Peyer's patch (tissue), 4 donors: ENCODE results near the gene GJB5. TPM values are rescaled to one million over a fixed set of nuclear protein-coding genes. Genes with fewer than 3 reads are reported as not detected.

Source experiments
- DNase-seq, 3 donors: peaks; one replicate each; pipeline ENCODE4 v3.0.0-alpha.2; 2017 to 2019
- H3K27ac ChIP-seq, 4 donors: fragments of 200-600 bp; sonication (generic); one replicate each; pipeline ENCODE4 v1.5.1; 2016 to 2019
- H3K27me3 ChIP-seq, 2 donors: fragments of 200-600 bp; sonication (generic); one replicate each; pipeline ENCODE4 v1.5.1; 2019
- H3K36me3 ChIP-seq, 3 donors: fragments of 200-600 bp; sonication (generic); one replicate each; pipeline ENCODE4 v1.5.1; 2016 to 2019
- H3K4me1 ChIP-seq, 4 donors: fragments of 200-600 bp; sonication (generic); one replicate each; pipeline ENCODE4 v1.5.1; 2016 to 2019
- H3K4me3 ChIP-seq, 4 donors: fragments of 200-600 bp; sonication (generic); 1 replicate in 3 of 4; 2 replicates in 1 of 4; pipeline ENCODE4 v1.5.1; 2016 to 2019; ENCODE audit warnings: mild to moderate bottlenecking in 1 of 4
- H3K9me3 ChIP-seq, 4 donors: fragments of 200-600 bp; sonication (generic); one replicate each; pipeline ENCODE4 v1.5.1; 2016 to 2019; ENCODE audit warnings: mild to moderate bottlenecking in 1 of 4
- POLR2A ChIP-seq, 2 donors: fragments of 450-650 bp; IDR thresholded peaks; one replicate each; pipeline ENCODE4 v1.5.1; 2017; ENCODE audit warnings: antibody characterized with exemption in 2 of 2, mild to moderate bottlenecking in 2 of 2, moderate library complexity in 2 of 2
- total RNA-seq, 4 donors: library from RNA; depleted of rRNA; stranded (reverse); fragments of >200 nt; gene quantifications; one replicate each; pipeline ENCODE4 v1.1.0, GENCODE V29; 2016
- TF ChIP-seq, protein P1 (sequence below), 6 experiments: fragments of 450-650 bp in 4 of 6; fragments of 200-600 bp in 2 of 6; sonication (generic) in 1 of 6; IDR thresholded peaks; one replicate each; pipeline ENCODE4 v1.5.1; 2017 to 2019; ENCODE audit warnings: antibody characterized with exemption in 6 of 6, mild to moderate bottlenecking in 3 of 6, moderate library complexity in 1 of 6

Gene GJB5
- total RNA-seq, 4 donors from 2014 or later: not detected

DNA sequence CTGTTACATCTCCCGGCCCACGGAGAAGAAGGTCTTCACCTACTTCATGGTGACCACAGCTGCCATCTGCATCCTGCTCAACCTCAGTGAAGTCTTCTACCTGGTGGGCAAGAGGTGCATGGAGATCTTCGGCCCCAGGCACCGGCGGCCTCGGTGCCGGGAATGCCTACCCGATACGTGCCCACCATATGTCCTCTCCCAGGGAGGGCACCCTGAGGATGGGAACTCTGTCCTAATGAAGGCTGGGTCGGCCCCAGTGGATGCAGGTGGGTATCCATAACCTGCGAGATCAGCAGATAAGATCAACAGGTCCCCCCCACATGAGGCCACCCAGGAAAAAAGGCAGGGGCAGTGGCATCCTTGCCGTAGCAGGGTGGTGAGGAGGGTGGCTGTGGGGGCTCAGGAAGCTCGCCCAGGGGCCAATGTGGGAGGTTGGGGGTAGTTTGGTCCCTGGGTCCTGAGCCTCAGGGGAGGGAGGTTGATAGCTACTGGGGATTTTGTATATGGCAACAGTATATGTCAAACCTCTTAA, 7.0 kb downstream of the GJB5 start:
- Histone ChIP-seq H3K4me3 (no peak overlapping the region), H3K27ac (no peak overlapping the region), H3K9me3 (no peaks in the 10 kb centered on the region), H3K36me3 (no peaks in the 10 kb centered on the region), H3K27me3 (no peaks in the 10 kb centered on the region), H3K4me1 (no peaks in the 10 kb centered on the region)
- DNase-seq: no peak
- TF ChIP-seq, protein P1, sequence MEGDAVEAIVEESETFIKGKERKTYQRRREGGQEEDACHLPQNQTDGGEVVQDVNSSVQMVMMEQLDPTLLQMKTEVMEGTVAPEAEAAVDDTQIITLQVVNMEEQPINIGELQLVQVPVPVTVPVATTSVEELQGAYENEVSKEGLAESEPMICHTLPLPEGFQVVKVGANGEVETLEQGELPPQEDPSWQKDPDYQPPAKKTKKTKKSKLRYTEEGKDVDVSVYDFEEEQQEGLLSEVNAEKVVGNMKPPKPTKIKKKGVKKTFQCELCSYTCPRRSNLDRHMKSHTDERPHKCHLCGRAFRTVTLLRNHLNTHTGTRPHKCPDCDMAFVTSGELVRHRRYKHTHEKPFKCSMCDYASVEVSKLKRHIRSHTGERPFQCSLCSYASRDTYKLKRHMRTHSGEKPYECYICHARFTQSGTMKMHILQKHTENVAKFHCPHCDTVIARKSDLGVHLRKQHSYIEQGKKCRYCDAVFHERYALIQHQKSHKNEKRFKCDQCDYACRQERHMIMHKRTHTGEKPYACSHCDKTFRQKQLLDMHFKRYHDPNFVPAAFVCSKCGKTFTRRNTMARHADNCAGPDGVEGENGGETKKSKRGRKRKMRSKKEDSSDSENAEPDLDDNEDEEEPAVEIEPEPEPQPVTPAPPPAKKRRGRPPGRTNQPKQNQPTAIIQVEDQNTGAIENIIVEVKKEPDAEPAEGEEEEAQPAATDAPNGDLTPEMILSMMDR (IDR thresholded peaks at IDR 0.05): no peak
- TF ChIP-seq POLR2A (IDR thresholded peaks at IDR 0.05): no peak

DNA sequence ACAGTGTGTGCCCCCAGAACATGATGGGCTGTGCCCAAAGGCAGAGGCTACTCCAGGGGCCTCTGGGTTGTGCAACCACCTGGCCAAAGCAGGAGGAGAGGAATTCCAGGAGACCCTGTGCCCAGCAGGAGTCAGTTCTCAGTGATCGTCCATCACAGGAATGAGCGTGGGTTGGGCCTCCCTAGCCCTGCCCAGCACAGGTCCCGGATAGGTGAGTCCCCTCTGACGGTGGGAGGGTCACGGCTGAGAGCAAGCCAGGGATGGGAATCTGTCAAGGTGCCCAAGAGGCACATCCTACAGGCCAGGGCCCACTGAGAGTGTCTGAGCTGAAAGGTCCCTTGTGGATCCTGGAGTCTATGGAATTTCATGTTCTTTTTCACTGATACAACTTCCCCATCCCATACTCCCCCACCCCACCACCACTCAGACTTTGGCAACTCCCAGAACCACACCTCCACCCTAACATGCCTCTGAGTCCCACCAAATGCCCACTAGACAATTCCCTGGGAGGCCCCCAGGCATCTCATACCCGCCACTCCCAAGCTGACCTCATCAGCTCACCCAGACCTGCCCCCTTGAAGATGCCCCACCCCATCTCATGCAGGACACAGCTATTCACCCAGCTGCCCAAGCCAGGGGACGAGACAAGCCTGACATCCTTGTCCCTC, 7.8 kb downstream of the GJB5 start:
- no peak overlapping the region for H3K4me3 ChIP-seq
- no peak for DNase-seq
- H3K27ac ChIP-seq: no peak overlapping the region
- H3K27me3 ChIP-seq: no peaks in the 10 kb centered on the region
- no peaks in the 10 kb centered on the region for H3K36me3 ChIP-seq
- no peak for TF ChIP-seq POLR2A (IDR thresholded peaks at IDR 0.05)
- TF ChIP-seq, protein P1 (IDR thresholded peaks at IDR 0.05): no peak
- H3K4me1 ChIP-seq: no peaks in the 10 kb centered on the region
- H3K9me3 ChIP-seq: no peaks in the 10 kb centered on the region

DNA sequence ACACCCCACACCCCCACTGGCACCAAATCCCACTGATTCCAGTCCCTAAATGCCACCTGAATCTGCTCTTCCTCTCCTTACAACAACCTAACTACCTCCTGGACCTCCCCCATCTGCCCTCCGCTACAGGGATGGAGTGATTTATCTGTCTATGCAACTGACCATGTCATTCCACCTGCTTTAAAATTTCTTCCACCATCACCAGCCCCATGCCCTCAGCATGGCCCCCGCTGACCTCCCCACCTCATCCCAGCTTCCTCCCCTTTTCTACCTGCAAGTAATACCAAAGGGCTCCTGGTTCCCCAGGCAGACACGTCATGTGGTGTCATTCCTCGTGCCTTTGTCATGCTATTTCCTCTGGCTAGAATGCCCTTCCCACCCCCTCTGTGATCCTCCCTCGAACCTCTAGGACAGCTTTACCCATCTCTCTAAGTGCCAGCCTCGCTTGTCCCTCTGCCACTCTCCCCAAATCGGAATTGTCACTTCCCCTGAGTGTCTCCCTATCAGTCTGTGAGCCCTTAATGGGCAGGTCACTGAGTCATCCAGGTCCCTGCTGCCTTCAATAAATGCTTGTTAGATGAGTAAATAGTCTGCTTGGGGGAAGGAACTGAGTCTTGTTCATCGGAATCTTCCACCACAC, 8.4 kb downstream of the GJB5 start:
- Histone ChIP-seq H3K4me1 (no peaks in the 10 kb centered on the region), H3K4me3 (no peak overlapping the region), H3K27ac (no peak overlapping the region), H3K36me3 (no peaks in the 10 kb centered on the region), H3K27me3 (no peaks in the 10 kb centered on the region), H3K9me3 (no peaks in the 10 kb centered on the region)
- TF ChIP-seq, protein P1 (IDR thresholded peaks at IDR 0.05): no peak
- TF ChIP-seq POLR2A (IDR thresholded peaks at IDR 0.05): no peak
- DNase-seq: no peak

DNA sequence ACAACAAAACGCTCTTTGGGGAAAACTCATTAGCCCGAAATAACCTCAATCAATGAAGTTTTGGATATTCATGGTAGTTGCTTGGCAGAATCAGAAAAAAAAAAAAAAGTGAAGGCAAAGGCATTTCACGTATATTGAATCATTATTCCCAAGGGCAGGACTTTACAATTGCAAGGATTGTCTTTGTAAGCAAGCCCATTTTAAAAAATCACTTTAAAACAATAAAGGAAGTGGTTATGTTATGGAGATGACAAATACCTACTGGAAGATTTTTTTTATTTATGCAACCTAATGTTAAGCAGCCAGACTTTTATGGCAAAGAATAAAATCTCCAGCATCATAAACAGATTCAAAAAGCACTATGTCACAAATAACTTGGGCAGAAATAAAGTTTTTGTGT, 14.0 kb downstream of the GJB5 start:
- Histone ChIP-seq H3K27ac (no peak overlapping the region), H3K27me3 (no peaks in the 10 kb centered on the region), H3K4me3 (no peak overlapping the region), H3K9me3 (no peaks in the 10 kb centered on the region), H3K36me3 (no peaks in the 10 kb centered on the region), H3K4me1 (no peaks in the 10 kb centered on the region)
- no peak for DNase-seq
- TF ChIP-seq, protein P1 (IDR thresholded peaks at IDR 0.05): no peak
- TF ChIP-seq POLR2A (IDR thresholded peaks at IDR 0.05): no peak

DNA sequence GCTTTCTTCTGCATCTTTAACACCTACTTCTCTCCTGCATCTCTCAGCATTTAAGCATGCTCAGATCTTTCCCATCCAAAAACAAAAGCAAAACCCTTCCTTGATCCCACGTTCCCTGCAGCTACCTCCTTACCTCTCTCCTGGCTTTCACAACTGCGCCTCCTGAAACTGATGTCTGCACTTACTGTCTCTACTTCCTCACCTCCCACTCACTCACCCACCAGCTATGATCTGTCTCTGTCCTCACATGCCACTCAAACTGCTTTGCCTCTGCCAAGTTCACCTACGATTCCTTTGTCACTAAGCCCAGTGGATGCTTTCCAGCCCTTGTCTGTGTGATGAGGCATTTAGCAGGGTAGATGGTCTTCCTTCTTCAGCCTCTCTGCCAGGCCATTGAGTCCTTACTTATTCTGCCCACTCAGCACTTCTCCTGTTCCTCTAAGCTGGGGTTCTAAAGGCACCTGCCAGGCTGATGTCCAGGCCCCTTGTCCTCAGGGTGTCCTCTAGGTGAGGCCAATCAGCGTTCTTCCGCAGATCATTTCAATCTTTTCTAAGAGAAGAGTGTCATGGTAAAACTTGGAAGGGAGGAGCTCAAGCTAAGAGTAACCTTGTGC, 16.2 kb downstream of the GJB5 start:
- TF ChIP-seq, protein P1 (IDR thresholded peaks at IDR 0.05): no peak
- TF ChIP-seq POLR2A (IDR thresholded peaks at IDR 0.05): no peak
- no peaks in the 10 kb centered on the region for H3K27me3 ChIP-seq
- DNase-seq: no peak
- H3K4me1 ChIP-seq: no peaks in the 10 kb centered on the region
- no peak overlapping the region for H3K4me3 ChIP-seq
- H3K36me3 ChIP-seq: no peaks in the 10 kb centered on the region
- H3K9me3 ChIP-seq: no peaks in the 10 kb centered on the region
- no peak overlapping the region for H3K27ac ChIP-seq
